Measurements from ENCODE around the gene RELCH.

- TF ChIP-seq POLR2A (IDR thresholded peaks at IDR 0.05; ENCODE audit: low read depth, low read length): no peak
- no peak for TF ChIP-seq POLR2AphosphoS5 (IDR thresholded peaks at IDR 0.05; ENCODE audit: low read depth, low read length)
These were observed 19.5 kb downstream of the RELCH start for GRCh38 chr18:62206593-62206992.

Measured in GM12892 (cell line).